GM23338 (cell line): ENCODE measurements around the gene GHR. TPM values are rescaled to one million over a fixed set of nuclear protein-coding genes. Genes with fewer than 3 reads are reported as not detected.

Source experiments
- ATAC-seq: fragments of 200-7000 bp; cut with Tn5 transposase; 3 replicates; pipeline ENCODE4 v1.9.1; 2020
- DNase-seq: peaks from one replicate; pipeline ENCODE4 v3.0.0-alpha.2; 2015; ENCODE audit warnings: low spot score
- H2AFZ ChIP-seq: fragments of 200-600 bp; sonication (generic); 2 replicates; pipeline ENCODE4 v1.8.0; 2016; ENCODE audit warnings: antibody characterized with exemption, mild to moderate bottlenecking, moderate library complexity
- H3F3A ChIP-seq: fragments of 200-600 bp; sonication (generic); replicated peaks from 2 replicates; pipeline ENCODE4 v1.8.0; 2017; ENCODE audit warnings: antibody characterized with exemption, mixed run types, low read depth
- H3K27ac ChIP-seq: fragments of 200-600 bp; sonication (generic); 2 replicates; pipeline ENCODE4 v1.6.1; 2016; ENCODE audit warnings: low read depth
- H3K27me3 ChIP-seq: fragments of 200-600 bp; sonication (generic); 2 replicates; pipeline ENCODE4 v1.8.0; 2016; ENCODE audit warnings: mild to moderate bottlenecking, mixed run types, moderate library complexity; ENCODE audit not compliant: insufficient read depth
- H3K36me3 ChIP-seq: fragments of 200-600 bp; sonication (generic); 2 replicates; pipeline ENCODE4 v1.8.0; 2016; ENCODE audit warnings: mild to moderate bottlenecking; ENCODE audit not compliant: insufficient read depth
- H3K4me1 ChIP-seq: fragments of 200-600 bp; sonication (generic); 2 replicates; pipeline ENCODE4 v1.8.0; 2016; ENCODE audit warnings: mild to moderate bottlenecking, moderate library complexity; ENCODE audit not compliant: insufficient read depth
- H3K4me2 ChIP-seq: fragments of 200-600 bp; sonication (generic); 2 replicates; pipeline ENCODE4 v1.7.1; 2017; ENCODE audit warnings: mixed run types
- H3K4me3 ChIP-seq: fragments of 200-600 bp; sonication (generic); 2 replicates; pipeline ENCODE4 v1.6.1; 2016; ENCODE audit warnings: mixed run types
- H3K79me2 ChIP-seq: fragments of 200-600 bp; sonication (generic); replicated peaks from 2 replicates; pipeline ENCODE4 v1.8.0; 2017; ENCODE audit warnings: mild to moderate bottlenecking; ENCODE audit not compliant: insufficient read depth
- H3K9me2 ChIP-seq: fragments of 200-600 bp; sonication (generic); 2 replicates; pipeline ENCODE4 v1.8.0; 2017; ENCODE audit not compliant: insufficient read depth
- H4K20me1 ChIP-seq: fragments of 200-600 bp; sonication (generic); replicated peaks from 2 replicates; pipeline ENCODE4 v1.8.0; 2017; ENCODE audit warnings: mild to moderate bottlenecking; ENCODE audit not compliant: insufficient read depth
- H3K27ac Mint-ChIP-seq: 2 replicates; pipeline ENCODE4 v1.8.0; 2020; ENCODE audit warnings: inconsistent platforms, mild to moderate bottlenecking, moderate library complexity, mixed read lengths
- H3K27me3 Mint-ChIP-seq: 3 replicates; pipeline ENCODE4 v1.8.0; 2022; ENCODE audit warnings: low read depth, mild to moderate bottlenecking, moderate library complexity, mixed read lengths, inconsistent platforms; ENCODE audit not compliant: insufficient read depth, poor library complexity
- H3K36me3 Mint-ChIP-seq: 3 replicates; pipeline ENCODE4 v1.8.0; 2021; ENCODE audit warnings: low read depth, mild to moderate bottlenecking, inconsistent platforms, moderate library complexity, mixed read lengths
- H3K4me1 Mint-ChIP-seq: 3 replicates; pipeline ENCODE4 v1.8.0; 2020; ENCODE audit warnings: mild to moderate bottlenecking, inconsistent platforms, mixed read lengths
- H3K4me3 Mint-ChIP-seq: 3 replicates; pipeline ENCODE4 v1.8.0; 2021; ENCODE audit warnings: moderate library complexity, mild to moderate bottlenecking, inconsistent platforms, mixed read lengths
- H3K9me3 Mint-ChIP-seq: 3 replicates; pipeline ENCODE4 v1.8.0; 2020; ENCODE audit warnings: moderate library complexity, mild to moderate bottlenecking, inconsistent platforms, mixed read lengths
- CREB1 ChIP-seq: fragments of 250-450 bp; sonication (Bioruptor Pico); IDR thresholded peaks from 2 replicates; pipeline ENCODE4 v1.5.0; 2020; ENCODE audit warnings: low read depth, mild to moderate bottlenecking, moderate library complexity
- EZH2 ChIP-seq: fragments of 200-600 bp; sonication (generic); IDR thresholded peaks from one replicate; pipeline ENCODE4 v1.8.0; 2017; ENCODE audit warnings: antibody characterized with exemption, mild to moderate bottlenecking, low read depth; ENCODE audit not compliant: unreplicated experiment
- NANOG ChIP-seq: IDR thresholded peaks from 2 replicates; pipeline ENCODE4 v1.6.1; 2016; ENCODE audit warnings: antibody characterized with exemption, borderline replicate concordance
- POLR2AphosphoS5 ChIP-seq: IDR thresholded peaks from 2 replicates; pipeline ENCODE4 v1.6.1; 2016; ENCODE audit warnings: antibody characterized with exemption, low read depth
- STAT1 ChIP-seq: IDR thresholded peaks from one replicate; pipeline ENCODE4 v1.6.1; 2016; ENCODE audit warnings: antibody characterized with exemption; ENCODE audit not compliant: unreplicated experiment
- ZNF114 ChIP-seq: fragments of 250-450 bp; sonication (Bioruptor Pico); IDR thresholded peaks from 2 replicates; pipeline ENCODE4 v1.5.0; 2020; ENCODE audit warnings: mild to moderate bottlenecking, moderate library complexity
- ZNF331 ChIP-seq: fragments of 250-450 bp; sonication (Bioruptor Pico); IDR thresholded peaks from 2 replicates; pipeline ENCODE4 v1.5.0; 2020; ENCODE audit warnings: low read depth, mild to moderate bottlenecking, moderate library complexity
- polyA plus RNA-seq: library from polyadenylated mRNA; unstranded; fragments of >200 nt; fragmentation: Nextera tagmentation; extraction: Ambion mirVana; gene quantifications from 2 replicates; pipeline ENCODE4 v1.2.1, GENCODE V29; 2016
- total RNA-seq: library from RNA; depleted of rRNA; stranded (reverse); fragments of >200 nt; shearing (Covaris generic); gene quantifications from 2 replicates; pipeline ENCODE4 v1.2.3, GENCODE V29; 2014
- TF ChIP-seq, protein P1 (sequence below): IDR thresholded peaks from one replicate; pipeline ENCODE4 v1.6.1; 2018; ENCODE audit warnings: antibody characterized with exemption; ENCODE audit not compliant: unreplicated experiment
- TF ChIP-seq, protein P2 (sequence below), 2 experiments: fragments of 200-600 bp in 1 of 2; sonication (generic) in 1 of 2; conservative IDR thresholded peaks; 2 replicates each; pipeline versions ENCODE4 v1.5.1 to v1.6.1; 2016 to 2017; ENCODE audit warnings: antibody characterized with exemption in 2 of 2, low read depth in 2 of 2, mild to moderate bottlenecking in 2 of 2, moderate library complexity in 1 of 2
- TF ChIP-seq, protein P3 (sequence below): IDR thresholded peaks from 2 replicates; pipeline ENCODE4 v1.6.1; 2016; ENCODE audit warnings: antibody characterized with exemption

The GHR gene
- total and polyA plus RNA-seq, 2 experiments from 2014 or later = 0.21 to 1.9 TPM

DNA sequence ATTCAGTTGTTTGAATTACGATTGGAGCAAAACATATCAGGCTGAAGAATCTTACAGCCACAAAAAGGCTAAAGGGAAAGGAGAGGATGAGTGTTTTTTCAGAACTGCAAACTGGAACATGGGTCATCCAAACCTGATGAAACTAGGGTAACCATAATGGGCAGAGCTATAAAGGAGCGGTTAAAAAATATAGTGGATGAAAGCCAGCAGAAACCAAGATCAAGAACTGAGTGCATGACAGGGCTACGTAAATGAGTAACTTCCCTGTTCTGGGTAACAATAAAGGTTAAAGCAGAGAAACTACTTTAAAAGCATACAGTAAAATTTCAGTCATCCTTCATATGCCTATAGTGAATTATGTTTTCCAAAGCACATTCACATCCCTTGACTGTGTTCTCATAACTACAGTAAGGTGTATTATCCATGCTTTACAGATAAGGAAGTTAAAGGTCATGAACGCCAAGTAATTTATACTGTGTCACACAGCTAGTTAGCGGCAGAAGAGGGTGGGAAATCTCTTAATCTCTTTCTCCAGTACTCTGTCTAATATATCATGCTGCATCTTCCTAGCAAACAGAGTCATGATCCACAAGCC, 48.5 kb upstream of the GHR start:
- Mint-ChIP-seq H3K27me3 (no peaks in the 10 kb centered on the region), H3K36me3 (peaks cover 3% of the 10 kb centered on the region; the same call in 1 of the 3 replicates), H3K27ac (no peak overlapping the region), H3K9me3 (peaks cover 45% of the 10 kb centered on the region), H3K4me3 (no peak overlapping the region), H3K4me1 (no peaks in the 10 kb centered on the region)
- no peaks in the 10 kb centered on the region for H4K20me1 ChIP-seq
- H3K36me3 ChIP-seq = no peaks in the 10 kb centered on the region
- no peak overlapping the region for H3K4me3 ChIP-seq
- no peaks in the 10 kb centered on the region for H3K27me3 ChIP-seq
- peak overlapping the region; percentile 11; the same call in 1 of the 2 replicates for H2AFZ ChIP-seq
- no peak for TF ChIP-seq ZNF114 (CRISPR knock-in tag)
- no peak for TF ChIP-seq STAT1
- no peak for TF ChIP-seq POLR2AphosphoS5
- TF ChIP-seq, protein P1, sequence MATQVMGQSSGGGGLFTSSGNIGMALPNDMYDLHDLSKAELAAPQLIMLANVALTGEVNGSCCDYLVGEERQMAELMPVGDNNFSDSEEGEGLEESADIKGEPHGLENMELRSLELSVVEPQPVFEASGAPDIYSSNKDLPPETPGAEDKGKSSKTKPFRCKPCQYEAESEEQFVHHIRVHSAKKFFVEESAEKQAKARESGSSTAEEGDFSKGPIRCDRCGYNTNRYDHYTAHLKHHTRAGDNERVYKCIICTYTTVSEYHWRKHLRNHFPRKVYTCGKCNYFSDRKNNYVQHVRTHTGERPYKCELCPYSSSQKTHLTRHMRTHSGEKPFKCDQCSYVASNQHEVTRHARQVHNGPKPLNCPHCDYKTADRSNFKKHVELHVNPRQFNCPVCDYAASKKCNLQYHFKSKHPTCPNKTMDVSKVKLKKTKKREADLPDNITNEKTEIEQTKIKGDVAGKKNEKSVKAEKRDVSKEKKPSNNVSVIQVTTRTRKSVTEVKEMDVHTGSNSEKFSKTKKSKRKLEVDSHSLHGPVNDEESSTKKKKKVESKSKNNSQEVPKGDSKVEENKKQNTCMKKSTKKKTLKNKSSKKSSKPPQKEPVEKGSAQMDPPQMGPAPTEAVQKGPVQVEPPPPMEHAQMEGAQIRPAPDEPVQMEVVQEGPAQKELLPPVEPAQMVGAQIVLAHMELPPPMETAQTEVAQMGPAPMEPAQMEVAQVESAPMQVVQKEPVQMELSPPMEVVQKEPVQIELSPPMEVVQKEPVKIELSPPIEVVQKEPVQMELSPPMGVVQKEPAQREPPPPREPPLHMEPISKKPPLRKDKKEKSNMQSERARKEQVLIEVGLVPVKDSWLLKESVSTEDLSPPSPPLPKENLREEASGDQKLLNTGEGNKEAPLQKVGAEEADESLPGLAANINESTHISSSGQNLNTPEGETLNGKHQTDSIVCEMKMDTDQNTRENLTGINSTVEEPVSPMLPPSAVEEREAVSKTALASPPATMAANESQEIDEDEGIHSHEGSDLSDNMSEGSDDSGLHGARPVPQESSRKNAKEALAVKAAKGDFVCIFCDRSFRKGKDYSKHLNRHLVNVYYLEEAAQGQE = no peak
- no peak for TF ChIP-seq ZNF331
- no peak for TF ChIP-seq NANOG
- no peak for TF ChIP-seq CREB1
- TF ChIP-seq, protein P2, sequence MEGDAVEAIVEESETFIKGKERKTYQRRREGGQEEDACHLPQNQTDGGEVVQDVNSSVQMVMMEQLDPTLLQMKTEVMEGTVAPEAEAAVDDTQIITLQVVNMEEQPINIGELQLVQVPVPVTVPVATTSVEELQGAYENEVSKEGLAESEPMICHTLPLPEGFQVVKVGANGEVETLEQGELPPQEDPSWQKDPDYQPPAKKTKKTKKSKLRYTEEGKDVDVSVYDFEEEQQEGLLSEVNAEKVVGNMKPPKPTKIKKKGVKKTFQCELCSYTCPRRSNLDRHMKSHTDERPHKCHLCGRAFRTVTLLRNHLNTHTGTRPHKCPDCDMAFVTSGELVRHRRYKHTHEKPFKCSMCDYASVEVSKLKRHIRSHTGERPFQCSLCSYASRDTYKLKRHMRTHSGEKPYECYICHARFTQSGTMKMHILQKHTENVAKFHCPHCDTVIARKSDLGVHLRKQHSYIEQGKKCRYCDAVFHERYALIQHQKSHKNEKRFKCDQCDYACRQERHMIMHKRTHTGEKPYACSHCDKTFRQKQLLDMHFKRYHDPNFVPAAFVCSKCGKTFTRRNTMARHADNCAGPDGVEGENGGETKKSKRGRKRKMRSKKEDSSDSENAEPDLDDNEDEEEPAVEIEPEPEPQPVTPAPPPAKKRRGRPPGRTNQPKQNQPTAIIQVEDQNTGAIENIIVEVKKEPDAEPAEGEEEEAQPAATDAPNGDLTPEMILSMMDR (conservative IDR thresholded peaks at IDR 0.05; ENCODE audit: low read depth in 2 of 2) = no peak
- no peak overlapping the region for H3K27ac ChIP-seq
- no peaks in the 10 kb centered on the region for H3K4me1 ChIP-seq
- ATAC-seq (no peak), DNase-seq (no peak)
- H3F3A ChIP-seq = no peaks in the 10 kb centered on the region
- no peak overlapping the region for H3K4me2 ChIP-seq
- no peaks in the 10 kb centered on the region for H3K79me2 ChIP-seq
- H3K9me2 ChIP-seq = peaks cover 11% of the 10 kb centered on the region; the same call in 1 of the 2 replicates

DNA sequence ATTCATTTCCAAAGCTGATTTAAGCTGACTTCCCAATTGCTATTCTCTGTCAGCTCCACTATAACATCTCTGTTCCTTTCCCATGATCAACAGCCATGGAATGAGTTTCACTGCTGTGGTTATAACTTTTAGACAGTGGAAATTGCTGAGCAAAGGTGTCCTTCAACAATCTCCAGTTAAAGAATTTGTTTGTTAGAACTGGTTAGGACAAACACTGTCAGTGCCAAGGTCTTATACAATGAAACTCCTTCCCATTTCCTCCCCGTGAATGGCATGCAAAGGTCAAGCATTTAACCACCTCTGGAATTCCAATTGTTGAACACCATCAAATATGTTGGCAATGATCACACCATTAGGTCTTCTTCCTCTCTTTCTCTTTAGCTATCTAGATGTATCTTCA, 45.7 kb upstream of the GHR start:
- Histone ChIP-seq H3K79me2 (no peaks in the 10 kb centered on the region), H3K4me1 (no peaks in the 10 kb centered on the region), H3K27me3 (no peaks in the 10 kb centered on the region), H3F3A (no peaks in the 10 kb centered on the region), H3K9me2 (peaks cover 16% of the 10 kb centered on the region; the same call in 1 of the 2 replicates), H3K36me3 (no peaks in the 10 kb centered on the region), H3K4me3 (no peak overlapping the region), H3K4me2 (no peak overlapping the region), H2AFZ (no peak overlapping the region), H4K20me1 (no peaks in the 10 kb centered on the region), H3K27ac (no peak overlapping the region)
- H3K27ac Mint-ChIP-seq = no peak overlapping the region
- H3K36me3 Mint-ChIP-seq = peaks cover 3% of the 10 kb centered on the region; the same call in 1 of the 3 replicates
- DNase-seq (peak; percentile 3), ATAC-seq (no peak)
- no peaks in the 10 kb centered on the region for H3K4me1 Mint-ChIP-seq
- H3K4me3 Mint-ChIP-seq = no peak overlapping the region
- H3K27me3 Mint-ChIP-seq = no peaks in the 10 kb centered on the region
- peaks cover 40% of the 10 kb centered on the region for H3K9me3 Mint-ChIP-seq
- TF ChIP-seq, protein P3, sequence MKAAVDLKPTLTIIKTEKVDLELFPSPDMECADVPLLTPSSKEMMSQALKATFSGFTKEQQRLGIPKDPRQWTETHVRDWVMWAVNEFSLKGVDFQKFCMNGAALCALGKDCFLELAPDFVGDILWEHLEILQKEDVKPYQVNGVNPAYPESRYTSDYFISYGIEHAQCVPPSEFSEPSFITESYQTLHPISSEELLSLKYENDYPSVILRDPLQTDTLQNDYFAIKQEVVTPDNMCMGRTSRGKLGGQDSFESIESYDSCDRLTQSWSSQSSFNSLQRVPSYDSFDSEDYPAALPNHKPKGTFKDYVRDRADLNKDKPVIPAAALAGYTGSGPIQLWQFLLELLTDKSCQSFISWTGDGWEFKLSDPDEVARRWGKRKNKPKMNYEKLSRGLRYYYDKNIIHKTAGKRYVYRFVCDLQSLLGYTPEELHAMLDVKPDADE = no peak
- no peak for TF ChIP-seq CREB1
- TF ChIP-seq, protein P2 (conservative IDR thresholded peaks at IDR 0.05; ENCODE audit: low read depth in 2 of 2) = no peak
- TF ChIP-seq POLR2AphosphoS5 = no peak
- TF ChIP-seq, protein P1 = no peak
- TF ChIP-seq ZNF114 (CRISPR knock-in tag) = no peak
- TF ChIP-seq NANOG = no peak
- TF ChIP-seq EZH2 = no peak
- TF ChIP-seq ZNF331 = no peak
- TF ChIP-seq STAT1 = no peak
